ENCODE results near the gene TSPAN14. TPM values are rescaled to one million over a fixed set of nuclear protein-coding genes. Genes with fewer than 3 reads are reported as not detected.

The TSPAN14 gene
- total RNA-seq, 1 experiment from 2014 or later, result 3.4 TPM

DNA sequence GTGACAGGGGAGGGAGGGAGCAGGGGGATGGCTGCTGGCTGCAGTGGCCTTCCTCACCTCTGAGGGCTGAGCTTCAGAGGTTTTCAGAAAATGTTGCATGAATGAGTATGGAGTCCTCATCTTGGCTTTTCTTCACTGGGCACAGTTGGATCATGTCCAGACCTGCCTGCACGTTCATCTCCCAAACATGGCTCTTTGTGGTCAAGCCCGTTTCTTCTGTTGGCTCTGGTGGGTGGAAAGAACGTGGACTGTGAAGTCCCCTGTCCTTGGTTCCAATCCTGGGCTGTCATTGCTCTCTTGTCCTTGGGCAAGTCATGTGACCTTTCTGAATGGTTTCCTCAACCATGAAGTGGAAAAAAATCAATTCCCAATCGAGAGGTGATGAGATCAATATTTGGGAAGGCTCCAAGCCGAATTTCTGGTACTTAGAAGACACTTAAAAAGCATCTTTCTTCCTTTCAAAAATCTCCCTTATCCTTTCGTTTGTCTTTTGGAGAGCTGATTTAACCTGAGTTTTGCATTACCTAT lies 34.5 kb downstream of the TSPAN14 start:
- Histone ChIP-seq H3K36me3 (ENCODE audit: insufficient read depth, low read length) (no peaks in the 10 kb centered on the region), H2AFZ (ENCODE audit: low read length) (no peak overlapping the region), H3K27me3 (ENCODE audit: low read length) (no peaks in the 10 kb centered on the region), H4K20me1 (ENCODE audit: insufficient read depth, low read depth, low read length) (no peaks in the 10 kb centered on the region), H3K27ac (ENCODE audit: low read length) (no peak overlapping the region), H3K9me2 (replicated peaks; ENCODE audit: insufficient read depth, low read length) (no peaks in the 10 kb centered on the region), H3K9me3 (ENCODE audit: low read length) (no peaks in the 10 kb centered on the region), H3K4me1 (ENCODE audit: low read length) (no peaks in the 10 kb centered on the region), H3K79me2 (ENCODE audit: low read length) (no peaks in the 10 kb centered on the region), H3K4me3 (ENCODE audit: low read length) (no peak overlapping the region), H3K9ac (ENCODE audit: low read length) (no peak overlapping the region), H3K4me2 (ENCODE audit: low read depth, low read length, poor library complexity, severe bottlenecking) (no peak overlapping the region)
- no peak for DNase-seq

DNA sequence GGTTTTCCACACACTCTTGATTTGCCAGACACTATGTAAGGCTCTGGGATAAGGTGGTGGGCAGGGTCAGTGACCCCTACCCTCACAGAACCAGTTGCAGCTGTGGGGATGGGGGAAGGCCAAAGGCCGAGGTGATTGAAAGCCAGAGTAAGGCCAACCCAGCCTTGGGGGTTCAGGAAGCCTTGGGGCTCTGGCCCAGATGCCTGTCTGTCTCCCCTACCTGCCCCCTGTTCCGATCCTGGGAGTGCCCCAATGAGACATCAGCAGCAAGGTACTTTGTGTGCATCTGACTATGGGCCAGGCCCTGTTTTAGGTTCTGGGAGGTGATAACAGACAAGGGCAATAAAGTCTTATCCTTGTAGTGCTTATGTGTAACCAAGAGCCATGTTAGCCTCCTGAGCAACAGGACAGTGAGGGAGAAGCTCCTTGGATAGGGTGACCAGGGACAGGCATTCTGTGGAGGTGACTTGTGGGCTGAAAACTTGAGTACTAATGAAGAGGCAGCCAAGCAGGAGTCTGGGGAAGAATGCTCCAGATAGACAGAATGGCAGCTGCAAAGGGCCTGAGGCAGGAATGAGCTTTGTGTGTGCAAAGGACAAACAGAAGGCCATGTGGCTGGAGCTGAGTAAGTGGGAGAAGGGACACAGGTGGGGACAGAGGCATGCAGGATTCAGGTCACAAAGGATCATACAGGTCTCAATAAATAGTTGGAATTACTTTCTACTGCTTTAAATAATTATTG lies 35.4 kb downstream of the TSPAN14 start:
- no peaks in the 10 kb centered on the region for H3K4me1 ChIP-seq (ENCODE audit: low read length)

DNA sequence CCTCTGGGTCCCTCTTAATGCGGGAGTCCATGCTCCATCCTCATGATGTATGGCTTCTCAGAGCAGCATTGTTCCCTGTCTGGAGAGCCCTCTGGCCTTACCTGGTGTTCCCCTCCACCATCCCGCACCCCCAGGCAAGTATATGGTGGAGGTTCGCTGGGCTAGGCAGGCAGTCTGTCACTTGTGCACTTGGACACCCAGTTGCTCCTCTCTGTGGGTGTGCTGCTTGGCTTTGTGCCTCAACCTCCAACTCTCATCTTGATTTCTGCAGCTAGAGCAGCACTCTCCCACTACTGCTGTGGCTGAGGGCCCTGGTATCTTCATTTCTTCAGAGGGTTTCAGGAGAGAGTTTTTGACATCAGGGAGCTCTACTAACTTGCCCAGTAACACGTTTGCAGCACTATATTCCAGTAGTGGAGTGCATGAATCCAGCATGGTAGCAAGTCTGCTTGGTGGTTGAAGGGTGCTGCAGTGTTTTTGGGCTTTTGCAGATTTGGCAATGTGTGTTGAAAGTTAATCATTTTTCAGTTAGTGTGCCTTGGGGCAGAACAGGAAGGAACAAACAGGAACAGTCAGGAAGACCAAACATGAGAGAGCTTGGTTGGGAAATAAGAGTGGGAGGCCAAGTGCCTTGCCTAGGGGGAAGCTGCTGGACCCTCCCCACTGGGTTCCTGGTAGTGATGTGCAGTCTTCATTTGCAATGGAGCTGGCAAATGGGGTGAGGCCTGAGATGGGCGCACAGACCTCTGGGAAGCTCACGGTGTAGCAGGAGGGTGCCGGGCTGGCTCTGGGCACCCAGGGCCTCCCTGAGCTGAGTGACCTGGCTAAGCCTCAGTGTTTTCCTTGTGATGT lies 37.4 kb downstream of the TSPAN14 start:
- no peaks in the 10 kb centered on the region for H3K79me2 ChIP-seq (ENCODE audit: low read length)
- H3K9ac ChIP-seq (ENCODE audit: low read length), result no peak overlapping the region
- no peaks in the 10 kb centered on the region for H4K20me1 ChIP-seq (ENCODE audit: insufficient read depth, low read depth, low read length)
- H3K27ac ChIP-seq (ENCODE audit: low read length), result no peak overlapping the region
- H3K4me2 ChIP-seq (ENCODE audit: low read depth, low read length, poor library complexity, severe bottlenecking), result no peak overlapping the region
- H3K36me3 ChIP-seq (ENCODE audit: insufficient read depth, low read length), result no peaks in the 10 kb centered on the region
- H3K4me1 ChIP-seq (ENCODE audit: low read length), result no peaks in the 10 kb centered on the region
- peaks cover 4% of the 10 kb centered on the region; the same call in 1 of the 2 replicates for H3K9me3 ChIP-seq (ENCODE audit: low read length)
- H3K9me2 ChIP-seq (replicated peaks; ENCODE audit: insufficient read depth, low read length), result no peaks in the 10 kb centered on the region
- H3K27me3 ChIP-seq (ENCODE audit: low read length), result no peaks in the 10 kb centered on the region
- H3K4me3 ChIP-seq (ENCODE audit: low read length), result no peak overlapping the region
- no peak for DNase-seq
- H2AFZ ChIP-seq (ENCODE audit: low read length), result no peak overlapping the region

More for the DNA sequence above, 35.4 kb downstream of the TSPAN14 start:
- no peaks in the 10 kb centered on the region for H4K20me1 ChIP-seq (ENCODE audit: insufficient read depth, low read depth, low read length)
- H3K9me3 ChIP-seq (ENCODE audit: low read length), result no peaks in the 10 kb centered on the region
- H2AFZ ChIP-seq (ENCODE audit: low read length), result no peak overlapping the region
- H3K27me3 ChIP-seq (ENCODE audit: low read length), result no peaks in the 10 kb centered on the region
- H3K9me2 ChIP-seq (replicated peaks; ENCODE audit: insufficient read depth, low read length), result no peaks in the 10 kb centered on the region
- H3K4me3 ChIP-seq (ENCODE audit: low read length), result no peak overlapping the region
- H3K27ac ChIP-seq (ENCODE audit: low read length), result no peak overlapping the region
- no peaks in the 10 kb centered on the region for H3K36me3 ChIP-seq (ENCODE audit: insufficient read depth, low read length)
- H3K79me2 ChIP-seq (ENCODE audit: low read length), result no peaks in the 10 kb centered on the region
- no peak overlapping the region for H3K4me2 ChIP-seq (ENCODE audit: low read depth, low read length, poor library complexity, severe bottlenecking)
- H3K9ac ChIP-seq (ENCODE audit: low read length), result no peak overlapping the region
- no peak for DNase-seq

DNA sequence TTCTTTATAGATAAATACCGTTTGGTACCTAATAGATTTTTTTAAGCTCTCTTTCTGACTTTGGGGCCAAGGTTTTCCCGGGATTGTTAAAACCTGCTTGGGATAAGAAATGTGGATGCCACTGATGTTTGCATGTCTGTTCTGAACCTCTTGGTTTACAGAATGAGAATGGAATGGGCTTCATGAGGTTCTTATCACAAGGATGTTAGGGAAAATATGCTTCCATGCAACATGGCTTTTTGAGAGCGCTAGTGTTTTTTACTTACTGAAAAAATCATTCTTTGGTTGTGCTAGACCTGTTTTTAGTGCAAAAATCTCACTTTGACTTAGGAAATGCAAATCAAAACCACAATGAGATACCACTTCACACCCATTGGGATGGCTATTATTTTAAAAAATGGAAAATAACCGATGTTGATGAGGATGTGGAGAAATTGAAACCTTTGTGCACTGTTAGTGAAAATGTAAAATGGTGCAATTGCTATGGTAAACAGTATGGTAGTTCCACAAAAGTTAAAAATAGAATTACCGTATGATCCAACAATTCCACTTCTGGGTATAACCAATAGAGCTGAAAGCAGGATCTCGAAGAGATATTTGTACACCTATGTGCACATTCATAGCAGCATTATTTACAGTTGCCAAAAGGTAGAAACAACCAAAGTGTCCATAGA lies 38.9 kb downstream of the TSPAN14 start:
- no peak overlapping the region for H3K4me3 ChIP-seq (ENCODE audit: low read length)

DNA sequence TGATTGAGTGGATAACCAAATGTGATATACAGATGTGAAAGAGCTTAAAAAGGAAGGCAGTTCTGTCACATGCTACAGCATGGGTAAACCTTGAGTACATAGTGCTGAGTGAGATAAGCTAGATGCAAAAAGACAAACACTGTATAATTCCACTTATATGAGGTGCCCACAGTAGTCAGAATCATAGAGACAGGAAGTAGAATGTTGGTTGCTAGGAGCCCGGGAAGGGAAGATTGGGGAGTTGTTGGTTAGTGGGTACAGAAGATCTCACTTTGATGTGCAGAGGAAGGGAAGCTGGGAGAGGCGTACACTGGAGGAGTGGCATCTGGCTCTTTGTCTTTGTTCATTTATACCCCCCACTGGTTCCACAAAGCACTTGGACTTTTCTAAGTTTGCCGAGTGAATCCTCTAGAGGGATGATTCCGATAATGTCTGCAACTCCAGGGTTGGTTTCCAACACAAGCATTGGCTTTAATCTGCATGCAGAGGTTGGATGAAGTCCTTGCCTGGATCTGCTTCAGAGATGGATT lies 39.5 kb downstream of the TSPAN14 start:
- Histone ChIP-seq H3K4me1 (ENCODE audit: low read length) (no peaks in the 10 kb centered on the region), H4K20me1 (ENCODE audit: insufficient read depth, low read depth, low read length) (no peaks in the 10 kb centered on the region), H3K4me3 (ENCODE audit: low read length) (no peak overlapping the region), H3K9ac (ENCODE audit: low read length) (no peak overlapping the region), H3K4me2 (ENCODE audit: low read depth, low read length, poor library complexity, severe bottlenecking) (no peak overlapping the region), H3K27ac (ENCODE audit: low read length) (no peak overlapping the region), H3K36me3 (ENCODE audit: insufficient read depth, low read length) (no peaks in the 10 kb centered on the region), H3K9me3 (ENCODE audit: low read length) (peaks cover 6% of the 10 kb centered on the region; the same call in 1 of the 2 replicates), H2AFZ (ENCODE audit: low read length) (no peak overlapping the region), H3K79me2 (ENCODE audit: low read length) (no peaks in the 10 kb centered on the region), H3K9me2 (replicated peaks; ENCODE audit: insufficient read depth, low read length) (no peaks in the 10 kb centered on the region), H3K27me3 (ENCODE audit: low read length) (no peaks in the 10 kb centered on the region)
- DNase-seq, result no peak

More for the DNA sequence above, 38.9 kb downstream of the TSPAN14 start:
- Histone ChIP-seq H3K9ac (ENCODE audit: low read length) (no peak overlapping the region), H3K27me3 (ENCODE audit: low read length) (no peaks in the 10 kb centered on the region), H4K20me1 (ENCODE audit: insufficient read depth, low read depth, low read length) (no peaks in the 10 kb centered on the region), H3K36me3 (ENCODE audit: insufficient read depth, low read length) (no peaks in the 10 kb centered on the region), H2AFZ (ENCODE audit: low read length) (no peak overlapping the region), H3K4me2 (ENCODE audit: low read depth, low read length, poor library complexity, severe bottlenecking) (no peak overlapping the region), H3K9me2 (replicated peaks; ENCODE audit: insufficient read depth, low read length) (no peaks in the 10 kb centered on the region), H3K27ac (ENCODE audit: low read length) (no peak overlapping the region), H3K4me1 (ENCODE audit: low read length) (no peaks in the 10 kb centered on the region), H3K9me3 (ENCODE audit: low read length) (peaks cover 6% of the 10 kb centered on the region; the same call in 1 of the 2 replicates), H3K79me2 (ENCODE audit: low read length) (no peaks in the 10 kb centered on the region)
- no peak for DNase-seq

DNA sequence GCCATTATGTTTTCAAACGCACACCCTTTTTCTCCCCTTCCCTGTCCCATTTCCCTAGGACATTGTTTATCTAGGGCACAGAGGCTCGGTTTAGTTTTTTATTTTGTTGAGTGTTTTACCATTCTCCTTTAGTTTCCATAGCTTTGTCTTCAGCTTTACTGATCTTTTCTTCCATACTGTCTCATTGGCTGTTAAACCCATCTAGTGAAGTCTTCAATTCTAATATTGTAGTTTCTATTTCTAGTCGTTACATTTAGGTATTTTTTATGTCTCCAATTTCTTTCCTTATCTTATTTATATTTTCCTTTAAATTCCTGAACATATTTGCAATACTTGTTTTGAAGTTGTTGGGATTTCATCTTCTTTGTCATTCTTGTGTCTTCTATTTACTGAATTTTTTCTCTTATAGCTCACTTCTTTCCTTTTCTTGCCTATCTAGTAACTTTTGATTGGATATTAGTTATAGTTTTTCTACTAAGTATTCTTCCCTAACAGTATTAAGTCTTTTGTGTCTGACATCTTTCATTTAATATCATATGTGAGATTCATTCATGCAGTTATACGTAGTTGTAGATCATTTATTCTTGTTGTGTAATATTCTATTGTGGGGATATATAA lies 42.6 kb downstream of the TSPAN14 start:
- Histone ChIP-seq H3K4me2 (ENCODE audit: low read depth, low read length, poor library complexity, severe bottlenecking) (no peak overlapping the region), H3K79me2 (ENCODE audit: low read length) (no peaks in the 10 kb centered on the region), H4K20me1 (ENCODE audit: insufficient read depth, low read depth, low read length) (0 out of 2 replicates have a peak, but pooled peaks cover 1% of the 10 kb centered on the region), H3K4me3 (ENCODE audit: low read length) (no peak overlapping the region), H3K27ac (ENCODE audit: low read length) (no peak overlapping the region), H3K9ac (ENCODE audit: low read length) (no peak overlapping the region), H3K9me2 (replicated peaks; ENCODE audit: insufficient read depth, low read length) (no peaks in the 10 kb centered on the region), H3K9me3 (ENCODE audit: low read length) (peaks cover 6% of the 10 kb centered on the region; the same call in 1 of the 2 replicates), H3K36me3 (ENCODE audit: insufficient read depth, low read length) (no peaks in the 10 kb centered on the region), H2AFZ (ENCODE audit: low read length) (no peak overlapping the region), H3K27me3 (ENCODE audit: low read length) (no peaks in the 10 kb centered on the region), H3K4me1 (ENCODE audit: low read length) (no peaks in the 10 kb centered on the region)
- DNase-seq, result no peak

DNA sequence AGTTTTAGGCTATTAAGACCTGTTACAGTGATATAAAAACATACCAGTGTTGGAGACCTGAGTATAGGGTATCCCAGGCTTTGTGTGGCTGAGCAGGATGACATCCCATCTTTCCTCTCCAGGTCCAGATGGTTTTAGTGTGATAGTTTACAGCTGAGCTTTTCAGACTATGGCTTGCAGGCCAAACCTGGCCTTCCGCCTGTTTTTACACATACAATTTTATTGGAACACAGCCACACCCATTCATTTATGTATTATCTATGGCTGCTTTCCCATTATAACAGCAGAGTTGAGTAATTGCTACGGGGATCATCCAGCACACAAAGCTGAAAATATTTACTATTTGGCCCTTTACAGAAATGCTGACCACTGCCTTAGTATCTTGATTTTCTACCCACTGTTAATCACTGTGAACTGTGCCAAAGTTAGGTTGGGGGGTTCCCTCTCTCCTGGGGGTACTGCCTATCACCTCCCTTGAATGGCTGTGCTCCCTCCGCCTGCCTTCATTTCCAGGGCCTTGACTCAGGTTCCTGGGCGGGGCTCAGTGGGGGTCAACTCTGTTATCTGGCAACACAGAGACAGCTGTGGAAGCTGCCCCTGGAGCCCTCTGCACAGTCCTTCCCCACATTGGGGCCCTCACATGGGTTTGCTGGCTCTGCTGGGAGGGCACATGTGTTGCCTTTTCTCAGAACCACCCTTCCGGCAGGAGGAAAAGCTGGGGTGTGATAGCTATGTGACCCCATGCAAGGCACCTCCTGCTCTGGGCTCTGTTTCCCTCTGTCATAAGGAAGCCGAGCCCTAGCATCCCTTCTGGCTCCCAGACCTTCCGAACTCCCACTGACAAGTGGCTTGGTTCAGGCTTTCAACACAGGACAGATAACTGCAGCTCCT lies 43.3 kb downstream of the TSPAN14 start:
- H3K79me2 ChIP-seq (ENCODE audit: low read length), result no peaks in the 10 kb centered on the region
- H2AFZ ChIP-seq (ENCODE audit: low read length), result no peak overlapping the region
- no peak for DNase-seq
- H3K27me3 ChIP-seq (ENCODE audit: low read length), result no peaks in the 10 kb centered on the region
- H3K9ac ChIP-seq (ENCODE audit: low read length), result no peak overlapping the region
- H3K9me2 ChIP-seq (replicated peaks; ENCODE audit: insufficient read depth, low read length), result no peaks in the 10 kb centered on the region
- no peak overlapping the region for H3K4me2 ChIP-seq (ENCODE audit: low read depth, low read length, poor library complexity, severe bottlenecking)
- H3K36me3 ChIP-seq (ENCODE audit: insufficient read depth, low read length), result no peaks in the 10 kb centered on the region
- no peaks in the 10 kb centered on the region for H3K4me1 ChIP-seq (ENCODE audit: low read length)
- H3K4me3 ChIP-seq (ENCODE audit: low read length), result no peak overlapping the region
- H3K27ac ChIP-seq (ENCODE audit: low read length), result no peak overlapping the region
- peaks cover 6% of the 10 kb centered on the region; the same call in 1 of the 2 replicates for H3K9me3 ChIP-seq (ENCODE audit: low read length)
- H4K20me1 ChIP-seq (ENCODE audit: insufficient read depth, low read depth, low read length), result 0 out of 2 replicates have a peak, but pooled peaks cover 4% of the 10 kb centered on the region

All from Karpas-422 (cell line).